ENCODE measurements around the gene ASAH2B. TPM values are rescaled to one million over a fixed set of nuclear protein-coding genes. Genes with fewer than 3 reads are reported as not detected.

ASAH2B gene
- total RNA-seq, 1 experiment from 2014 or later: 3.3 TPM

DNA sequence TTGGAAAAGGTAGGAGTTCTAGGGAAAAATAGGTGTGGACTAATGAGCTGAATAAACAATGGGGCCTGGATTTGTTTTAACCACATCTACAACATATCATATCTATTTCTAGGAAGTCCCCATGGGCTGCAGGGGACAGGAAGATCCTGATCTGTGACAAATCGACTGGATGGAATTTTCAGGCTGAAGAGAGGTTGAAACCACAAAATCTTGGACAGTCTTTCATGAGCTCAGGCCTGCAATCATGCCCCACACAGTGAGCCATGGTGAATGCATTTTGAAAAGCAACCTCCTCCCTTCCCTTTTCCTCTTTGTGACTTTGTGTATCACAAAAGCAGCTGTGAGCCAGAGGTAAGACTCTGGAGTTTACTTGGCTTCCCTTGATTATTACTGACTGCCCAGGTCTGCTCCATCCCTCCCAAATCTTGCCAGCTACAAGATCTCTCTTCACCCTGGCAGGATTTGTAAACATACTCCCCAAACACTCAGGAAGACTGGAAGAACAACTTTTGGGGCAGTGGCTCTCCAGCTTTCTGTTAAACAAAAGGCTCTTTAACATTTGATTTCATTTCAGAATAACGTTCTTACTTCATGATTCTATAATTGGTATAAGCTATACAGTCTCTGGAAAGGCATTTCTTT, 66.4 kb downstream of the ASAH2B start:
- Histone ChIP-seq H3K9me3 (ENCODE audit: control insufficient read depth, insufficient read depth, low read depth, low read length) (no peaks in the 10 kb centered on the region), H3K27ac (ENCODE audit: low read length) (no peak overlapping the region), H3K36me3 (ENCODE audit: control insufficient read depth, insufficient read depth, low read length) (no peaks in the 10 kb centered on the region), H3K4me3 (ENCODE audit: low read depth in 2 of 2, low read length in 2 of 2) (no peak overlapping the region), H3K27me3 (ENCODE audit: control insufficient read depth, insufficient read depth, low read length) (peaks cover 2% of the 10 kb centered on the region; the same call in 1 of the 2 replicates), H3K4me1 (ENCODE audit: control insufficient read depth, insufficient read depth, low read length) (no peaks in the 10 kb centered on the region)
- no TSS peak for BruUV-seq (replicated peaks)
- CTCF ChIA-PET: no interaction called here
- in situ Hi-C loops (cut with HindIII; ENCODE audit: low pct_unique_long_range_greater_than_20kb, low sequenced_read_pairs): no loop called here
- no peak for DNase-seq (ENCODE audit: low read depth, low spot score)
- intact Hi-C loops (cut with micrococcal nuclease; ENCODE audit: unreplicated experiment): no loop called here
- TF ChIP-seq, protein P1, sequence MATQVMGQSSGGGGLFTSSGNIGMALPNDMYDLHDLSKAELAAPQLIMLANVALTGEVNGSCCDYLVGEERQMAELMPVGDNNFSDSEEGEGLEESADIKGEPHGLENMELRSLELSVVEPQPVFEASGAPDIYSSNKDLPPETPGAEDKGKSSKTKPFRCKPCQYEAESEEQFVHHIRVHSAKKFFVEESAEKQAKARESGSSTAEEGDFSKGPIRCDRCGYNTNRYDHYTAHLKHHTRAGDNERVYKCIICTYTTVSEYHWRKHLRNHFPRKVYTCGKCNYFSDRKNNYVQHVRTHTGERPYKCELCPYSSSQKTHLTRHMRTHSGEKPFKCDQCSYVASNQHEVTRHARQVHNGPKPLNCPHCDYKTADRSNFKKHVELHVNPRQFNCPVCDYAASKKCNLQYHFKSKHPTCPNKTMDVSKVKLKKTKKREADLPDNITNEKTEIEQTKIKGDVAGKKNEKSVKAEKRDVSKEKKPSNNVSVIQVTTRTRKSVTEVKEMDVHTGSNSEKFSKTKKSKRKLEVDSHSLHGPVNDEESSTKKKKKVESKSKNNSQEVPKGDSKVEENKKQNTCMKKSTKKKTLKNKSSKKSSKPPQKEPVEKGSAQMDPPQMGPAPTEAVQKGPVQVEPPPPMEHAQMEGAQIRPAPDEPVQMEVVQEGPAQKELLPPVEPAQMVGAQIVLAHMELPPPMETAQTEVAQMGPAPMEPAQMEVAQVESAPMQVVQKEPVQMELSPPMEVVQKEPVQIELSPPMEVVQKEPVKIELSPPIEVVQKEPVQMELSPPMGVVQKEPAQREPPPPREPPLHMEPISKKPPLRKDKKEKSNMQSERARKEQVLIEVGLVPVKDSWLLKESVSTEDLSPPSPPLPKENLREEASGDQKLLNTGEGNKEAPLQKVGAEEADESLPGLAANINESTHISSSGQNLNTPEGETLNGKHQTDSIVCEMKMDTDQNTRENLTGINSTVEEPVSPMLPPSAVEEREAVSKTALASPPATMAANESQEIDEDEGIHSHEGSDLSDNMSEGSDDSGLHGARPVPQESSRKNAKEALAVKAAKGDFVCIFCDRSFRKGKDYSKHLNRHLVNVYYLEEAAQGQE (IDR thresholded peaks at IDR 0.05; ENCODE audit: insufficient read depth in 1 of 2, low read depth in 2 of 2, low read length in 1 of 2): no peak
- no peak for TF ChIP-seq TCF7L2 (IDR thresholded peaks at IDR 0.05; ENCODE audit: low read depth, low read length)
- TF ChIP-seq, protein P2, sequence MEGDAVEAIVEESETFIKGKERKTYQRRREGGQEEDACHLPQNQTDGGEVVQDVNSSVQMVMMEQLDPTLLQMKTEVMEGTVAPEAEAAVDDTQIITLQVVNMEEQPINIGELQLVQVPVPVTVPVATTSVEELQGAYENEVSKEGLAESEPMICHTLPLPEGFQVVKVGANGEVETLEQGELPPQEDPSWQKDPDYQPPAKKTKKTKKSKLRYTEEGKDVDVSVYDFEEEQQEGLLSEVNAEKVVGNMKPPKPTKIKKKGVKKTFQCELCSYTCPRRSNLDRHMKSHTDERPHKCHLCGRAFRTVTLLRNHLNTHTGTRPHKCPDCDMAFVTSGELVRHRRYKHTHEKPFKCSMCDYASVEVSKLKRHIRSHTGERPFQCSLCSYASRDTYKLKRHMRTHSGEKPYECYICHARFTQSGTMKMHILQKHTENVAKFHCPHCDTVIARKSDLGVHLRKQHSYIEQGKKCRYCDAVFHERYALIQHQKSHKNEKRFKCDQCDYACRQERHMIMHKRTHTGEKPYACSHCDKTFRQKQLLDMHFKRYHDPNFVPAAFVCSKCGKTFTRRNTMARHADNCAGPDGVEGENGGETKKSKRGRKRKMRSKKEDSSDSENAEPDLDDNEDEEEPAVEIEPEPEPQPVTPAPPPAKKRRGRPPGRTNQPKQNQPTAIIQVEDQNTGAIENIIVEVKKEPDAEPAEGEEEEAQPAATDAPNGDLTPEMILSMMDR (IDR thresholded peaks at IDR 0.05): no peak
- no peak for ATAC-seq
- POLR2A ChIA-PET: interaction anchor here (0.7 kb wide), 1 partner anchor 1765 kb away, joined by 5 read pairs; no protein-coding TSS in a partner anchor

DNA sequence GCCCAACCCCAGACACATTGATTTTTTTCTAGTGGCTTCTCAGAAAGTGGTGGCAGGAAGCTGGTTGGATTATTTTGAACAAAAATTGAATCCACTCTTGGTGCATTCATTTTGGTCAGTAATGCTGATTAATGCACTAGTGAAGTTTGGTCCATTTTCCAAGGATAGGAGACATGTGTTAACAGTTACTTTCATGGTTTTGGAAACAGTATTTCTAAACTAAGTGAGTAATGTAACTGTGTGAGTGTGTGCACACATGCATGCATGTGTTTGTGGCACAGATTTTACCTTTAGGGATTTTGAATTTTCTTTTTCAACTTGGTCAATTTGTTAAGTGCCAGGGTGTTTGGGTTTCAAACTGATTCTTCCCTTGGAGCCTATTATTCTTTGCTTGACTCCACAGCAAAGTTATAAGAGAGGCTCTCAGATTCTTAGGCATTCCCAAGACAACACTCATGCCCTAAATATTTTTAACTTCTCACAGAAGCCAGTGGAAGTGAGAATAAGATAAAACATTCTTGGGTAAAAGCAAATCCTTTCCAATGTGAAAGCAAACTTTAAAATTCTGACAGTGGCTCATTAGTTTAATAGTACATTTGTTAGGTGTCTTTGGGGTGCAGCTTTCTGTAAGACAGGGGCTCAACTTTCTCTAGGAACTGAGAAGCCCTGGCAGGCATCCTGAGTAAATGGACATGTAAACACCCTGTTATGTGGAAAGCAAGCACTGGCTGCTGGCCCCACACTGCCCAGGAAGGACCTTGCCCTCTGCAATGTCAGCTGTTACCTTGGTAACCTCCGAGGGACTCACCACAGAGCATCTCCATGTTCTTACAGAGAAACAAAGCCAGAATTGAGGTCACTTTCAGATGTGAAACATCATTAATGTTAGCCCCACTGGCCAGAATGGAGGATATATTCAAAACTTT, 68.4 kb downstream of the ASAH2B start:
- Histone ChIP-seq H3K27me3 (ENCODE audit: control insufficient read depth, insufficient read depth, low read length) (peaks cover 5% of the 10 kb centered on the region), H3K9me3 (ENCODE audit: control insufficient read depth, insufficient read depth, low read depth, low read length) (no peaks in the 10 kb centered on the region), H3K4me3 (ENCODE audit: low read depth in 2 of 2, low read length in 2 of 2) (no peak overlapping the region), H3K27ac (ENCODE audit: low read length) (no peak overlapping the region), H3K4me1 (ENCODE audit: control insufficient read depth, insufficient read depth, low read length) (no peaks in the 10 kb centered on the region), H3K36me3 (ENCODE audit: control insufficient read depth, insufficient read depth, low read length) (no peaks in the 10 kb centered on the region)
- in situ Hi-C loops (cut with HindIII; ENCODE audit: low pct_unique_long_range_greater_than_20kb, low sequenced_read_pairs): no loop called here
- TF ChIP-seq TCF7L2 (IDR thresholded peaks at IDR 0.05; ENCODE audit: low read depth, low read length): no peak
- TF ChIP-seq POLR2AphosphoS5 (IDR thresholded peaks at IDR 0.05; ENCODE audit: low read depth, low read length): no peak
- TF ChIP-seq, protein P2 (IDR thresholded peaks at IDR 0.05): no peak
- TF ChIP-seq, protein P1 (IDR thresholded peaks at IDR 0.05; ENCODE audit: insufficient read depth in 1 of 2, low read depth in 2 of 2, low read length in 1 of 2): no peak
- no peak for TF ChIP-seq SIN3A (IDR thresholded peaks at IDR 0.05; ENCODE audit: borderline replicate concordance, insufficient read depth, low read depth, low read length)
- intact Hi-C loops (cut with micrococcal nuclease; ENCODE audit: unreplicated experiment): no loop called here
- CTCF ChIA-PET: no interaction called here
- ATAC-seq (no peak), DNase-seq (ENCODE audit: low read depth, low spot score) (no peak)
- BruUV-seq (replicated peaks): no TSS peak
- POLR2A ChIA-PET: no interaction called here

All from Panc1 (cell line).